GM13976 (cell line): ENCODE measurements around the gene PRMT3.
"Not testable (repeated sequence)": the region's sequence is repeated elsewhere in the genome, so short reads cannot be mapped to it uniquely, and the experiment has no call there.

Experiments used
- DNase-seq: peaks from one replicate; pipeline ENCODE4 v3.0.0; 2012; ENCODE audit warnings: low spot score
- CTCF ChIP-seq: IDR thresholded peaks from 2 replicates; pipeline ENCODE4 v1.5.1; 2012; ENCODE audit warnings: borderline replicate concordance, mild to moderate bottlenecking; ENCODE audit not compliant: insufficient read depth; ENCODE audit errors: extremely low read depth, missing control alignments, control extremely low read depth
- in situ Hi-C: fragments of 300-500 bp; cut with MboI; formaldehyde crosslinking; loops from one replicate; pipeline ENCODE4 v1.12.0; 2022; ENCODE audit warnings: low sequenced_read_pairs, mixed read lengths, inconsistent platforms; ENCODE audit not compliant: unreplicated experiment

The PRMT3 gene

DNA sequence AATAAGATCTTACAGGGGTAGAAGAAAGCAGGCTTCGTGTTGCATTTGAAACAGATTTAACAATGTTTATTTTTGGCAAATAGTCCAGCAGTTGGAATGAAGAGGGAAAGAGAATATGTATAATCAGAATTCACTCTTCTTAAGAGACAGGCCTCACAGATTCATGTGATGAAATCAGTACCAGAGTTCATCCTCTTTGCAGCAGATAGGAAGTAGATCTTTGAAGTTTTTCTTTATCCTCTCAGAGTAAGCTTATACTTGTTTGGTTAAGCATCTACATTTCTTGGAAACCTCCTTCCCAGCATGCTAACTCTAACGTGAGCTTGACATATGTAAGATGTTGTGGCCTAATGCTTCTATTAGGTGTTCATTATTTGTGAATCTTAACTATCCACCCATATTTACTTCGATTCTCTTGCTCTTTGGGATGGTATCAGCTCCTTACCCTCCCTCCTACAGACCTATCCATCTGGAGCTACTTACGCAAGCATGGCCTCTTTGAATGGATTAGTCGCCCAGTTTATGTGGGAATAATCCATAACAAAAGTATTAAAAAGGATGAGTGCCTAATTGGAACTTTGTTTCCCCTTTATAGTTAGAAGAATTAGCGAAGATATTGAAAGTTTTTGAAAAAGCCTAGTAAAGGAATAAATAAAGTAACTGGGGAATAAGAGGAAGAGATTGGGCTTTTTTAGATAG lies 80.1 kb downstream of the PRMT3 start:
- TF ChIP-seq CTCF: no peak
- DNase-seq: no peak
- in situ Hi-C loops: no loop called here

GRCh38 chr11:20470348-20470747 lies 82.8 kb downstream of the PRMT3 start:
- no peak for DNase-seq
- in situ Hi-C loops: no loop called here
- no peak for TF ChIP-seq CTCF

DNA sequence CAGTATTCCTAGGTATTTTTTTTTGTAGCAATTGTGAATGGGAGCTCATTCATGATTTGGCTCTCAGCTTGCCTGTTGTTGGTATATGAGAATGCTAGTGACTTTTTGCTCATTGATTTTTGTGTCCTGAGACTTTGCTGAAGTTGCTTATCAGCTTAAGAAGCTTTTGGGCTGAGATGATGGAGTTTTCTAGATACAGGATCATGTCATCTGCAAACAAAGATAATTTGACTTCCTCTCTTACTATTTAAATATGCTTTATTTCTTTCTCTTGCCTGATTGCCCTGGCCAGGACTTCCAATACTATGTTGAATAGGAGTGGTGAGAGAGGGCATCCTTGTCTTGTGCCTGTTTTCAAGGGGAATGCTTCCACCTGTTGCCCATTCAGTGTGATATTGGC lies 84.4 kb downstream of the PRMT3 start:
- DNase-seq, in situ Hi-C loops: not testable (repeated sequence)

GRCh38 chr11:20474176-20474881 lies 86.8 kb downstream of the PRMT3 start:
- TF ChIP-seq CTCF: no peak
- in situ Hi-C loops: no loop called here
- DNase-seq: no peak

DNA sequence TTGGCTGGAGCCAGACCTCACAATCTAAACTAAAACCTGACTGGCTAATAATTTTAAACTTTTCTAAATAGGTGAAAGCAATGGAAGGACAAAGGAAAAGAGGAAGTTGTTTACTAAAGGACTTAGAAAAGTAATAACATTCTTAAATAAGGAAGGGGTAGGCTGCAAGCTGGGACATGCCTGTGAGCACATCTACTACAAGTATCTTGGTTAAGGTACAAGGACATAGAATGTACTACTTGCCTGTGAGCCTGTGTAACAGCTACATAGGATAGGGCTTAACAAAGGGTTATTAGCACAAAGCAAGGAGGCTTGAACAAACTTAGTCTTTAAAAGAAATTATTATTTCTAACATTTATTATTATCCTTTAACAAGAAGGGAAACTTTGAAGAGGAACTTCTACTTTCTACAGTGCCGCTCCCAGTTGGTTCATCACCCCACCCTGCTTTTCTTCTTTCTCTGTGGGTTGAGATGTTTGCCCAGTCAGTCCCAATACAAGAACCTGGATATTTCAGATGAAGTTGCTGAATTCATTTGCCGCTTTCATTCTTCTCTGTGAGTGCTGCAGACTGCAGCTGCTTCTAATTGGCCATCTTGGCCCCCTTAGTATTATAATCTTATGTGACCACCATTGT lies 87.5 kb downstream of the PRMT3 start:
- no peak for TF ChIP-seq CTCF
- in situ Hi-C loops: no loop called here
- DNase-seq: no peak

DNA sequence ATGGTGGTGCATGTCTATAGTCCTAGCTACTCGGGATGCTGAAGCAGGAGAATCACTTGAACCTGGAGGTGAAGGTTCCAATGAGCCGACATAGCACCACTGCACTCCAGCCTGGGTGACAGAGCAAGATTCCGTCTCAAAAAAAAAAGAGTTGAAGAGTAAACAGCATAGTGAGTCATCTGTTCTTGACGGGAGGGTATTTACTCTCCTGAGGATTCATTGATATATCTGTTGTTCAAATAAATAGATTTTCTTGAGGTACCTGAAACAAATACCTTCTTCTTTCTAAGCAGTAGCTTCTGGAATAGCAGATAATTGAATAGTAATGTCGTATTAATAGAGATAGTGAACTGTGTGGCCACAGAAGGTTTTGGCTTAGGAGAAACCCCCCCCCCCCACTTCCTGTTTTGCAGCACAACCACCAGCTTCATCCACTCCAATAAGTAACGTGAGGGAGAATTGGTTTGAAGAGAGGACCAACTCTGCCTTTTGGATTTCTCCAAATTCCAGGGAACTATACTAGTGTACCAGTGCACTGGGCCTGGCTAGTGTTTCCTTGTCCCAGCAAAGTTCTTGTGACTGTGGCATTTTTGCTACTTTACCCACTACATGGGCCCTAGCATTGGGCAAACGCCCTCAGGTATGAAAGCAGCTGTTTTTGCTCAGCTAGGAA lies 90.0 kb downstream of the PRMT3 start:
- no peak for DNase-seq
- TF ChIP-seq CTCF: no peak
- in situ Hi-C loops: no loop called here
